ENCODE data around the gene PSMC6. TPM values are rescaled to one million over a fixed set of nuclear protein-coding genes. Genes with fewer than 3 reads are reported as not detected.

Gene PSMC6
- 80.0 and 112 TPM in 2 replicates for total RNA-seq

GRCh38 chr14:52706724-52707706 lies at the start of gene PSMC6:
PSMC6 (plus strand) TSS chr14:52707200; CDS start chr14:52707220, 20 bp downstream.

DNA sequence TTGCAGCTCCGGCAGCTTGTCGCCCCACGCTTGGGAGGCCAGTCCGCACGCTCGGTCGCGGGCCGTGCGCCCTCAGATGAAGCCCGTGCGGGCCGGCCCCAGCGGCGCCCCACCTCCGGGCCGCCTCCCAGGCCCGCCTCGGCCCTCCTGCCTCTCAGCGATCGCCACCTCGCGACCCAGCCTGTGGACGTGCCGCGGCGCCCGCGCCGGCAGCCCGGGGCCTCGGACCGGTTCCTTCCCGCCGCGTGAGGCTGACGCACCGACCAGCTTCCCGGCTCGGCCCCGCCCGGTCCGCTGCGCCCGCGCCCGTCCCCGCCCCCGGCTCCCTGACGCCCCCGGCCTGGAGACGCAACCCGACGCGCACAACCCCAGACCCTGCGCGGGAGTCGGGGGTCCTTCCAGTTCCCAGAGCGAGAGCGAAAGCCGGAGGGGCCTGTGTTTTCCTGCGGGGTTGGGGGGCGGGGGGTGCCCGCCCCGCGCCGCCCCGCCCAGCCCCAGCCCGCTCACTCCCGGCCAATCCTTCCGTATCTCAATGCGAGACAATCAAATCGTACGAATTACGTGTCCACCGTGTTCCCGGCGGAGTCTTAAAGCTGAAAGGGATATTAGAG lies 11.4 kb upstream of the PSMC6 start, which contains the start of gene ERO1A:
ERO1A (minus strand) TSS at position 78 of the 611 bp plus-strand sequence; CDS start at position 1, 77 bp downstream.

GRCh38 chr14:52729925-52730708 lies 23.1 kb downstream of the PSMC6 start, which contains the start of gene STYX:
STYX (plus strand) TSS chr14:52730166; CDS start chr14:52730475, 309 bp downstream.

Other genes with a start within 250 kb of the PSMC6 start
- 1.4 and 3.0 TPM in 2 replicates for gene TXNDC16, start 154.7 kb upstream of the PSMC6 start, total RNA-seq
- gene GPR137C, start 154.4 kb upstream of the PSMC6 start, total RNA-seq, result under 0.01 TPM in 1 of 2 replicates, not detected in the other
- 110 and 172 TPM in 2 replicates for gene ERO1A, start 11.6 kb upstream of the PSMC6 start, total RNA-seq
- 10.3 and 15.8 TPM in 2 replicates for gene STYX, start 23.0 kb downstream of the PSMC6 start, total RNA-seq
- 30.4 and 33.2 TPM in 2 replicates for gene GNPNAT1, start 84.4 kb downstream of the PSMC6 start, total RNA-seq
- gene FERMT2, start 243.8 kb downstream of the PSMC6 start, total RNA-seq, result 11.6 and 13.5 TPM in 2 replicates